Smooth muscle cell (in vitro differentiated cells): ENCODE results near the gene FNDC5. TPM values are rescaled to one million over a fixed set of nuclear protein-coding genes. Genes with fewer than 3 reads are reported as not detected.

Experiments used
- DNase-seq: peaks from one replicate; lab custom pipeline; 2025; ENCODE audit not compliant: unreplicated experiment; lab: John Stamatoyannopoulos, UW
- H2AFZ ChIP-seq: fragments of 200-600 bp; sonication (generic); 2 replicates; pipeline ENCODE4 v1.6.0; 2016; ENCODE audit warnings: antibody characterized with exemption, low read depth, mild to moderate bottlenecking
- H3F3A ChIP-seq: fragments of 200-600 bp; sonication (generic); 2 replicates; pipeline ENCODE4 v1.6.0; 2017; ENCODE audit warnings: antibody characterized with exemption, low read depth
- H3K27ac ChIP-seq: fragments of 200-600 bp; sonication (generic); 2 replicates; pipeline ENCODE4 v1.5.1; 2016; ENCODE audit warnings: low read depth, mild to moderate bottlenecking
- H3K27me3 ChIP-seq: fragments of 200-600 bp; sonication (generic); 2 replicates; pipeline ENCODE4 v1.6.1; 2016; ENCODE audit warnings: low read depth, mild to moderate bottlenecking
- H3K36me3 ChIP-seq: fragments of 200-600 bp; sonication (generic); 2 replicates; pipeline ENCODE4 v1.5.1; 2016; ENCODE audit warnings: low read depth
- H3K4me1 ChIP-seq: fragments of 200-600 bp; sonication (generic); 2 replicates; pipeline ENCODE4 v1.5.1; 2016; ENCODE audit warnings: low read depth
- H3K4me2 ChIP-seq: fragments of 200-600 bp; sonication (generic); 2 replicates; pipeline ENCODE4 v1.6.0; 2016; ENCODE audit warnings: mild to moderate bottlenecking
- H3K4me3 ChIP-seq: fragments of 200-600 bp; sonication (generic); 2 replicates; pipeline ENCODE4 v1.5.1; 2016; ENCODE audit warnings: mild to moderate bottlenecking
- H3K79me2 ChIP-seq: fragments of 200-600 bp; sonication (generic); 2 replicates; pipeline ENCODE4 v1.6.0; 2016; ENCODE audit warnings: low read depth, mild to moderate bottlenecking
- H3K9ac ChIP-seq: fragments of 200-600 bp; sonication (generic); 2 replicates; pipeline ENCODE4 v1.6.0; 2016; ENCODE audit warnings: low read depth
- H3K9me3 ChIP-seq: fragments of 200-600 bp; sonication (generic); replicated peaks from 2 replicates; pipeline ENCODE4 v1.5.1; 2016; ENCODE audit warnings: low read depth
- H4K20me1 ChIP-seq: fragments of 200-600 bp; sonication (generic); 2 replicates; pipeline ENCODE4 v1.6.0; 2016; ENCODE audit warnings: low read depth
- WGBS: methylation state at CpG from one replicate; pipeline ENCODE4 v1.1.7; 2016; ENCODE audit warnings: low lambda C conversion rate; 5-methylcytosine and 5-hydroxymethylcytosine counted together
- polyA plus RNA-seq: library from polyadenylated mRNA; unstranded; fragments of >200 nt; fragmentation: Nextera tagmentation; extraction: Ambion mirVana; gene quantifications from 2 replicates; pipeline ENCODE4 v1.2.1, GENCODE V29; 2016
- total RNA-seq: library from RNA; depleted of rRNA; stranded (reverse); fragments of >200 nt; gene quantifications from 2 replicates; pipeline ENCODE4 v1.2.3, GENCODE V29; 2014
- TF ChIP-seq, protein P1 (sequence below): fragments of 200-600 bp; sonication (generic); IDR thresholded peaks from 2 replicates; pipeline ENCODE4 v1.5.1; 2017; ENCODE audit warnings: borderline replicate concordance, mild to moderate bottlenecking, antibody characterized with exemption; ENCODE audit not compliant: insufficient read depth, poor library complexity, severe bottlenecking

The FNDC5 gene
- total and polyA plus RNA-seq, 2 experiments from 2014 or later: not detected

DNA sequence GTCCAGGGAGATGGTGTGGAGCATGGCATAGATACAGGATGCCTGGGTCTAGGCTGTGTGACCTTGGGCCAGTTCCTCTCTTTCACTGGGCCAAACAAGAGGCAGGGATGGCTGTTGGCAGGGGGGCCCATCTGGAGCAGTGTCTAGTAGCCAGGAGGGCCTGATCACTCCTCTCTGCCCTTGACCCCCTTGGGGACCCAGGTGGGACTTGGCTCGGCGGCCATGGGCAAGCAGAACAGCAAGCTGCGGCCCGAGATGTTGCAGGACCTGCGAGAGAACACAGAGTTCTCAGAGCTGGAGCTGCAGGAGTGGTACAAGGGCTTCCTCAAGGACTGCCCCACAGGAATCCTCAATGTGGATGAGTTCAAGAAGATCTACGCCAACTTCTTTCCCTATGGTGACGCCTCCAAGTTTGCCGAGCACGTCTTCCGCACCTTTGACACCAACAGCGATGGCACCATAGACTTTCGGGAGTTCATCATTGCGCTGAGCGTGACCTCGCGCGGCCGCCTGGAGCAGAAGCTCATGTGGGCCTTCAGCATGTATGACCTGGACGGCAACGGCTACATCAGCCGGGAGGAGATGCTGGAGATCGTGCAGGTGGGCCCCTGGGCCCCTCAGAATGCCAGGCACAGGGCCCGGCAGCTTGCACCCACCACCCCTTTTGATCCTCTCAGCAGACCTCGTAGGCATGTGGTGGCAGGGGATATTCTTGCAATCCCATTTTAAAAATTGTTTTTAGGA, 18.1 kb upstream of the FNDC5 start:
- Histone ChIP-seq H3K4me1 (no peaks in the 10 kb centered on the region), H3K27me3 (peaks cover 24% of the 10 kb centered on the region), H3K4me3 (no peak overlapping the region), H3K4me2 (no peak overlapping the region), H3K36me3 (no peaks in the 10 kb centered on the region), H3F3A (no peaks in the 10 kb centered on the region), H3K9me3 (no peaks in the 10 kb centered on the region), H3K27ac (no peak overlapping the region), H3K79me2 (no peaks in the 10 kb centered on the region), H2AFZ (no peak overlapping the region), H3K9ac (no peak overlapping the region), H4K20me1 (no peaks in the 10 kb centered on the region)
- WGBS: 92% methylated on average over 24 of the region's 24 CpGs
- TF ChIP-seq, protein P1, sequence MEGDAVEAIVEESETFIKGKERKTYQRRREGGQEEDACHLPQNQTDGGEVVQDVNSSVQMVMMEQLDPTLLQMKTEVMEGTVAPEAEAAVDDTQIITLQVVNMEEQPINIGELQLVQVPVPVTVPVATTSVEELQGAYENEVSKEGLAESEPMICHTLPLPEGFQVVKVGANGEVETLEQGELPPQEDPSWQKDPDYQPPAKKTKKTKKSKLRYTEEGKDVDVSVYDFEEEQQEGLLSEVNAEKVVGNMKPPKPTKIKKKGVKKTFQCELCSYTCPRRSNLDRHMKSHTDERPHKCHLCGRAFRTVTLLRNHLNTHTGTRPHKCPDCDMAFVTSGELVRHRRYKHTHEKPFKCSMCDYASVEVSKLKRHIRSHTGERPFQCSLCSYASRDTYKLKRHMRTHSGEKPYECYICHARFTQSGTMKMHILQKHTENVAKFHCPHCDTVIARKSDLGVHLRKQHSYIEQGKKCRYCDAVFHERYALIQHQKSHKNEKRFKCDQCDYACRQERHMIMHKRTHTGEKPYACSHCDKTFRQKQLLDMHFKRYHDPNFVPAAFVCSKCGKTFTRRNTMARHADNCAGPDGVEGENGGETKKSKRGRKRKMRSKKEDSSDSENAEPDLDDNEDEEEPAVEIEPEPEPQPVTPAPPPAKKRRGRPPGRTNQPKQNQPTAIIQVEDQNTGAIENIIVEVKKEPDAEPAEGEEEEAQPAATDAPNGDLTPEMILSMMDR: no peak
- no peak for DNase-seq

GRCh38 chr1:32888134-32888533, 17.4 kb upstream of the FNDC5 start:
- Histone ChIP-seq H2AFZ (no peak overlapping the region), H3K27ac (no peak overlapping the region), H3K9me3 (no peaks in the 10 kb centered on the region), H4K20me1 (no peaks in the 10 kb centered on the region), H3K4me3 (no peak overlapping the region), H3K9ac (no peak overlapping the region), H3F3A (no peaks in the 10 kb centered on the region), H3K4me1 (no peaks in the 10 kb centered on the region), H3K36me3 (no peaks in the 10 kb centered on the region), H3K79me2 (no peaks in the 10 kb centered on the region), H3K4me2 (no peak overlapping the region), H3K27me3 (peaks cover 24% of the 10 kb centered on the region)
- DNase-seq: no peak
- TF ChIP-seq, protein P1: no peak
- 78% methylated on average over 3 of the region's 3 CpGs for WGBS

- Histone ChIP-seq H2AFZ (no peak overlapping the region), H3K79me2 (no peaks in the 10 kb centered on the region), H3F3A (no peaks in the 10 kb centered on the region), H3K9ac (no peak overlapping the region), H3K4me3 (no peak overlapping the region), H3K27me3 (peaks cover 22% of the 10 kb centered on the region), H3K9me3 (no peaks in the 10 kb centered on the region), H3K4me1 (no peaks in the 10 kb centered on the region), H4K20me1 (no peaks in the 10 kb centered on the region), H3K27ac (no peak overlapping the region), H3K36me3 (no peaks in the 10 kb centered on the region), H3K4me2 (no peak overlapping the region)
- TF ChIP-seq, protein P1: no peak
- WGBS: 79% methylated on average over 12 of the region's 12 CpGs
- DNase-seq: no peak
These were observed 16.9 kb upstream of the FNDC5 start for GRCh38 chr1:32887623-32888022.
